ENCODE results near the gene CYP2A13.

DNA sequence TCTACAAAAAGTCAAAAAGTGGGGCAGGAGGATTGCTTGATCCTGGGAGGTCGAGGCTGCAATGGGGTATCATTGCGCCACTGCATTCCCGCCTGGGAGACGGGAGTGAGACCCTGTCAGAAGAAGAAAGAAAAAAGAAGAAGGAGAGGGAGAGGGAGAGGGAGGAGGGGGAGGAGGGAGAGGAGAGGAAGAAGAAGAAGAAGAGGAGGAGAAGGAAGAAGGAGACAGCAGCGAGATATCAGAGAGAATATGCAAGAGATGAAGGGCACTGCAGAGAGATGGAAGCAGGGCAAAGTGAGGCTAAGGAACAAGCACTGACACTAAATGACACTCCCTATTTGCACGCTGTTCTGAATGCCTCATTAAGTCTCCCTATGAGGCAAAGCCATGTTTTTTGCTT lies 40.4 kb downstream of the CYP2A13 start:
- TF ChIP-seq POLR2AphosphoS5 (IDR thresholded peaks at IDR 0.05; ENCODE audit: low read depth, low read length): no peak
- no peak for TF ChIP-seq POLR2A (IDR thresholded peaks at IDR 0.05; ENCODE audit: low read depth, low read length)

Measured in GM12891 (cell line).